GM23248 (cell line): ENCODE data around the gene TEAD4. TPM values are rescaled to one million over a fixed set of nuclear protein-coding genes. Genes with fewer than 3 reads are reported as not detected.
A peak's percentile ranks its signal among the peaks of the same experiment; 100 is the strongest.

Source experiments
- DNase-seq: peaks from one replicate; pipeline ENCODE4 v3.0.0-alpha.2; 2015
- H2AFZ ChIP-seq: fragments of 200-600 bp; sonication (generic); 2 replicates; pipeline ENCODE4 v1.6.1; 2016; ENCODE audit warnings: antibody characterized with exemption
- H3F3A ChIP-seq: fragments of 200-600 bp; sonication (generic); 2 replicates; pipeline ENCODE4 v1.6.1; 2016; ENCODE audit warnings: mild to moderate bottlenecking, antibody characterized with exemption, mixed run types; ENCODE audit not compliant: insufficient read depth
- H3K27ac ChIP-seq: fragments of 200-600 bp; sonication (generic); 2 replicates; pipeline ENCODE4 v1.5.1; 2016; ENCODE audit warnings: mild to moderate bottlenecking
- H3K27me3 ChIP-seq: fragments of 200-600 bp; sonication (generic); replicated peaks from 2 replicates; pipeline ENCODE4 v1.6.1; 2016; ENCODE audit warnings: mild to moderate bottlenecking; ENCODE audit not compliant: insufficient read depth
- H3K36me3 ChIP-seq: fragments of 200-600 bp; sonication (generic); 2 replicates; pipeline ENCODE4 v1.6.1; 2016; ENCODE audit warnings: low read depth, mild to moderate bottlenecking
- H3K4me1 ChIP-seq: fragments of 200-600 bp; sonication (generic); 2 replicates; pipeline ENCODE4 v1.6.1; 2016; ENCODE audit warnings: mild to moderate bottlenecking; ENCODE audit not compliant: insufficient read depth
- H3K4me2 ChIP-seq: fragments of 200-600 bp; sonication (generic); one replicate; pipeline ENCODE4 v1.6.1; 2016; ENCODE audit warnings: mild to moderate bottlenecking; ENCODE audit not compliant: unreplicated experiment
- H3K4me3 ChIP-seq: fragments of 200-600 bp; sonication (generic); 2 replicates; pipeline ENCODE4 v1.5.1; 2016; ENCODE audit warnings: mild to moderate bottlenecking
- H3K79me2 ChIP-seq: fragments of 200-600 bp; sonication (generic); 2 replicates; pipeline ENCODE4 v1.6.1; 2016; ENCODE audit warnings: mild to moderate bottlenecking; ENCODE audit not compliant: insufficient read depth
- H3K9ac ChIP-seq: fragments of 200-600 bp; sonication (generic); 2 replicates; pipeline ENCODE4 v1.6.1; 2016; ENCODE audit warnings: mild to moderate bottlenecking
- H3K9me2 ChIP-seq: fragments of 200-600 bp; sonication (generic); 2 replicates; pipeline ENCODE4 v1.6.1; 2016; ENCODE audit warnings: mixed run types, mild to moderate bottlenecking, moderate library complexity; ENCODE audit not compliant: insufficient read depth
- H3K9me3 ChIP-seq: fragments of 200-600 bp; sonication (generic); one replicate; pipeline ENCODE4 v1.6.1; 2017; ENCODE audit warnings: low read depth
- H4K20me1 ChIP-seq: fragments of 200-600 bp; sonication (generic); 2 replicates; pipeline ENCODE4 v1.6.0; 2016; ENCODE audit not compliant: insufficient read depth
- EZH2 ChIP-seq: fragments of 200-600 bp; sonication (generic); IDR thresholded peaks from 2 replicates; pipeline ENCODE4 v1.6.1; 2018; ENCODE audit warnings: antibody characterized with exemption, mild to moderate bottlenecking; ENCODE audit not compliant: insufficient read depth, poor library complexity, severe bottlenecking
- EZH2phosphoT487 ChIP-seq: fragments of 200-600 bp; sonication (generic); IDR thresholded peaks from 2 replicates; pipeline ENCODE4 v1.6.1; 2018; ENCODE audit warnings: antibody characterized with exemption, moderate library complexity, mild to moderate bottlenecking, low read depth; ENCODE audit not compliant: insufficient read depth
- WGBS, 2 experiments: methylation state at CpG; one replicate each; pipeline ENCODE4 v1.1.6; 2015 to 2017; ENCODE audit warnings: low lambda C conversion rate in 2 of 2, low coverage in 1 of 2; ENCODE audit errors: missing lambda C conversion rate in 2 of 2; 5-methylcytosine and 5-hydroxymethylcytosine counted together
- in situ Hi-C: fragments of 300-500 bp; cut with MboI; formaldehyde crosslinking; loops from 2 replicates; pipeline ENCODE4 v1.15.0; 2020
- polyA plus RNA-seq: library from polyadenylated mRNA; unstranded; fragments of >200 nt; fragmentation: Nextera tagmentation; extraction: Ambion mirVana; gene quantifications from 2 replicates; pipeline ENCODE4 v1.2.1, GENCODE V29; 2016
- total RNA-seq: library from RNA; depleted of rRNA; stranded (reverse); fragments of >200 nt; shearing (Covaris generic); gene quantifications from 2 replicates; pipeline ENCODE4 v1.2.3, GENCODE V29; 2014; rRNA removed

The TEAD4 gene
- 13.6 and 14.8 TPM in 2 replicates for total RNA-seq
- 13.2 and 13.8 TPM in 2 replicates for polyA plus RNA-seq

DNA sequence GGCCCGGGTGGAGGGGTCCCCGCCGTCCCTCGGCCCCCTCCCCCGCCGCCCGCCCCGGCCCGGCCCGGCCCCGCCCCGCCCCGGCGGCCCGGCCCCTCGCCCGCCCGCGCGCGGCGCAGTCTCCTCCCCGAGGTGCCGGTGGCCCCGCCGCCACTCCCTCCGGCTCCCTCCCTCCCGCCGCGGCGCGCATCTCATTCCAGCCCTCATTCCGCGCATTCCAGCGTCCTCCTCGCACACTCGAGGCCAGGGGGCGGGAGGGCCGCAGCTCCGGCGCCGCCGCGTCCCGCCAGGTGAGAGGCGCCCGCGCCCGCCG, at the start of gene TEAD4:
Gene TEAD4, plus strand, starts transcription at position 206 of the 313 bp plus-strand sequence.
- Histone ChIP-seq H3K27me3 (no peaks in the 10 kb centered on the region), H3K9ac (peak within 1 kb of the TSS; percentile 77), H3K79me2 (peaks cover 27% of the 10 kb centered on the region), H3K9me2 (no peaks in the 10 kb centered on the region), H3K4me3 (peak within 1 kb of the TSS; percentile 92), H3K27ac (peak within 1 kb of the TSS; percentile 52), H3K4me1 (peaks cover 13% of the 10 kb centered on the region), H3K9me3 (no peaks in the 10 kb centered on the region), H3F3A (peaks cover 15% of the 10 kb centered on the region), H4K20me1 (no peaks in the 10 kb centered on the region), H2AFZ (peak within 1 kb of the TSS; percentile 72), H3K36me3 (no peaks in the 10 kb centered on the region), H3K4me2 (peak within 1 kb of the TSS; percentile 78)
- WGBS, 2 experiments, result 0% methylated on average over 2 of the region's 50 CpGs; no CpG with 5 or more reads in 1 of the 2 experiments
- DNase-seq, result peak; percentile 88
- in situ Hi-C loops, result no loop called here
- TF ChIP-seq EZH2phosphoT487 (no peak), EZH2 (no peak)

DNA sequence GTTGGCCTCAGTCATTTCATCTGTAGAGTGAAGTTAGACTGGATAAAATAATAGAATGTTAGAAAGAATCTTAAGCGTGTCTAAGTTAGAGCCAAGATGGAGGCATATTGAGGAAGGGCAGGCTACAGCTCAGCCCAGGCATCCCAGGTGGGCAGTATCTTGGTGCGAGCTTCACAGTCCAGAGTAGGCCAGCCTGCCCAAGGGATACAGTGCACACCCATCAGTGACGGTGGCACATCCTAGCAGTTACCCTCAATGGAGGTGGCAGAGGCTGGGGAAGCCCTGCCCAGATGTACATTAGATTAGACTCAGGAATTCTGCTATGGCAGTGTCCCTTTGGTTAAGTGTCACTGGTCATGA, 47.0 kb upstream of the TEAD4 start:
- no peak for DNase-seq
- no peaks in the 10 kb centered on the region for H3K4me1 ChIP-seq
- no peaks in the 10 kb centered on the region for H3K9me3 ChIP-seq
- peaks cover 78% of the 10 kb centered on the region for H3K79me2 ChIP-seq
- H3F3A ChIP-seq, result peaks cover 4% of the 10 kb centered on the region; the same call in 1 of the 2 replicates
- in situ Hi-C loops, result no loop called here
- H3K27me3 ChIP-seq, result no peaks in the 10 kb centered on the region
- peaks cover 30% of the 10 kb centered on the region for H3K36me3 ChIP-seq
- TF ChIP-seq EZH2phosphoT487, result no peak
- no peak for TF ChIP-seq EZH2
- WGBS, 2 experiments, result 98 to 100% methylated on average over 3 of the region's 3 CpGs
- H3K9ac ChIP-seq, result no peak overlapping the region
- no peak overlapping the region for H3K4me2 ChIP-seq
- no peak overlapping the region for H2AFZ ChIP-seq
- no peaks in the 10 kb centered on the region; the same call in 1 of the 2 replicates for H4K20me1 ChIP-seq
- no peaks in the 10 kb centered on the region for H3K9me2 ChIP-seq
- no peak overlapping the region for H3K4me3 ChIP-seq
- no peak overlapping the region for H3K27ac ChIP-seq

DNA sequence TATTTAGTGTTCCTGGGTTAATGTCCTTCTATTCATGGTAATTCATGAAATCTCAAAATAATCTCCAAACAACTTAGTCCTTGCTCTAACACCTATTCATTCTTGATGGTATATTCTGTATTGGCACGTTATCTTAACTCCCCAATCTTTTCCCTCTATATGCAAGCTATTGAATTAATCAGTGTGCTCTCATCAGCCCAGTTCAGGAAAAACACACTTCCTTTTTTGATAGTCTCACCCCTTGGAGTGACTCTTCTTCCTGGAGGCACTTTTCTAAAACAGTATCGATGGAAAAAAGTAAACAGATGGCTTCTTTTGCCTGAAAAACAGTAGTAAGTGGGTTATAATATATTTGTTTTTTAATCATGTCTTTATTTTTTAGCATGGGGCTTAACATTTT, 39.9 kb upstream of the TEAD4 start:
- H3K79me2 ChIP-seq, result peaks cover 57% of the 10 kb centered on the region
- H3K9ac ChIP-seq, result no peak overlapping the region
- TF ChIP-seq EZH2, result no peak
- TF ChIP-seq EZH2phosphoT487, result no peak
- H2AFZ ChIP-seq, result no peak overlapping the region
- no peaks in the 10 kb centered on the region for H3K27me3 ChIP-seq
- no peaks in the 10 kb centered on the region for H3K9me2 ChIP-seq
- WGBS, 2 experiments, result 96 to 100% methylated on average over 2 of the region's 2 CpGs
- no peak overlapping the region for H3K27ac ChIP-seq
- peaks cover 15% of the 10 kb centered on the region for H3F3A ChIP-seq
- no peak overlapping the region for H3K4me2 ChIP-seq
- H4K20me1 ChIP-seq, result no peaks in the 10 kb centered on the region
- peaks cover 52% of the 10 kb centered on the region for H3K36me3 ChIP-seq
- no peaks in the 10 kb centered on the region for H3K9me3 ChIP-seq
- peaks cover 7% of the 10 kb centered on the region for H3K4me1 ChIP-seq
- H3K4me3 ChIP-seq, result no peak overlapping the region
- DNase-seq, result no peak
- in situ Hi-C loops, result no loop called here

DNA sequence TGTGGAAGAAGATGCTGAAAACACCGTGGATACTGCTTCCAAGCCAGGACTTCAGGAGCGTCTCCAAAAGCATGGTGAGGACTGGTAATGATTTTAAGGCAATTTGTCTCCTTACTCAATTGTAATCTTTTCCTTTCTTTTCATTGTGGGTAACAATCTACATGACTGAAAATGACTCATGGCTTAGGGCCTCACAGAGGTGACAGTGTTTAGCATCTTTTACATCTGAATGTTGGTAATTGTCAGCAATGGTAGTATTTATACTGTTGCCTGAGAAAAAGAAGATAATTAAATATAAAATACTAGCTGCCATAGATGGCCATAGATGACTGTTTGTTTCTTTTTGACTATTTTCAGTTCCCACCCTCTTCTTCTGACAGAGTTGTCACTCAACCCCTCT, 36.9 kb upstream of the TEAD4 start:
- 46 to 58% methylated on average over 2 of the region's 2 CpGs for WGBS, 2 experiments
- DNase-seq, result peak; percentile 54
- Histone ChIP-seq H3K36me3 (peaks cover 42% of the 10 kb centered on the region), H2AFZ (no peak overlapping the region), H3K79me2 (peaks cover 37% of the 10 kb centered on the region), H3K4me1 (peaks cover 22% of the 10 kb centered on the region), H3K9ac (no peak overlapping the region), H3K27ac (no peak overlapping the region), H3F3A (peaks cover 29% of the 10 kb centered on the region), H3K9me2 (no peaks in the 10 kb centered on the region), H3K9me3 (no peaks in the 10 kb centered on the region), H3K4me3 (no peak overlapping the region), H3K27me3 (no peaks in the 10 kb centered on the region), H3K4me2 (no peak overlapping the region), H4K20me1 (no peaks in the 10 kb centered on the region)
- in situ Hi-C loops, result no loop called here
- TF ChIP-seq EZH2phosphoT487 (no peak), EZH2 (no peak)

DNA sequence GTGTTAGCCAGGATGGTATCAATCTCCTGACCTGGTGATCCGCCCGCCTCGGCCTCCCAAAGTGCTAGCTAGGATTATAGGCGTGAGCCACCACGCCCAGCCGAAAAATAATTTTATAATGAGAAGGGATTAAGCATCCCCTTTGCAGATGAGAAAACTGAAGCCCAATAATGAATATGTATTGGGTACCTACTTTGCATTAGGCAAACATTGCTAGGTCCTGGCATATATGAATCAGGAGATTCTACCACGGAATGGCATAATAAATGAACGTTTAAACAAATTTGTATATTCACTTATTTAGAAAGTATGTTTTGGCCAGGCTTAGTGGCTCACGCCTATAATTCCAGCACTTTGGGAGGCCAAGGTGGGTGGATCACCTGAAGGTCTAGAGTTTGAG, 36.1 kb upstream of the TEAD4 start:
- no peaks in the 10 kb centered on the region for H3K27me3 ChIP-seq
- no peaks in the 10 kb centered on the region for H3K9me3 ChIP-seq
- peaks cover 39% of the 10 kb centered on the region for H3K79me2 ChIP-seq
- H3K4me3 ChIP-seq, result no peak overlapping the region
- in situ Hi-C loops, result no loop called here
- WGBS, 2 experiments, result 93 to 94% methylated on average over 9 of the region's 9 CpGs
- DNase-seq, result no peak
- H3K27ac ChIP-seq, result no peak overlapping the region
- peaks cover 46% of the 10 kb centered on the region for H3K36me3 ChIP-seq
- no peak overlapping the region for H3K4me2 ChIP-seq
- H3K4me1 ChIP-seq, result peaks cover 22% of the 10 kb centered on the region
- H2AFZ ChIP-seq, result no peak overlapping the region
- H3F3A ChIP-seq, result peaks cover 29% of the 10 kb centered on the region
- TF ChIP-seq EZH2phosphoT487 (no peak), EZH2 (no peak)
- H4K20me1 ChIP-seq, result no peaks in the 10 kb centered on the region
- H3K9me2 ChIP-seq, result no peaks in the 10 kb centered on the region
- no peak overlapping the region for H3K9ac ChIP-seq
